WTC11 (cell line): ENCODE results near the gene ZNF17.

Experiments used
- ATF1 ChIP-seq: sonication (generic); formaldehyde crosslinking; IDR thresholded peaks from 2 replicates; pipeline ENCODE4 v1.8.1; 2023; ENCODE audit warnings: mild to moderate bottlenecking, moderate library complexity, missing genetic modification reagents
- CREB1 ChIP-seq: sonication (generic); formaldehyde crosslinking; IDR thresholded peaks from 2 replicates; pipeline ENCODE4 v1.8.0; 2023; ENCODE audit warnings: mild to moderate bottlenecking, missing genetic modification reagents
- CREM ChIP-seq: sonication (generic); formaldehyde crosslinking; IDR thresholded peaks from 2 replicates; pipeline ENCODE4 v1.8.1; 2022; ENCODE audit warnings: mild to moderate bottlenecking, missing genetic modification reagents, moderate library complexity
- GABPB1 ChIP-seq: sonication (generic); formaldehyde crosslinking; IDR thresholded peaks from 2 replicates; pipeline ENCODE4 v1.8.1; 2023; ENCODE audit warnings: mild to moderate bottlenecking, missing genetic modification reagents
- IRF2 ChIP-seq: sonication (generic); formaldehyde crosslinking; IDR thresholded peaks from 2 replicates; pipeline ENCODE4 v1.8.0; 2022; ENCODE audit warnings: low read depth, missing genetic modification reagents, borderline replicate concordance
- NFE2L1 ChIP-seq: sonication (generic); formaldehyde crosslinking; IDR thresholded peaks from 2 replicates; pipeline ENCODE4 v1.8.1; 2023; ENCODE audit warnings: missing genetic modification reagents
- NR3C1 ChIP-seq: sonication (generic); formaldehyde crosslinking; conservative IDR thresholded peaks from 2 replicates; pipeline ENCODE4 v1.8.1; 2023; ENCODE audit warnings: low read depth, mild to moderate bottlenecking, missing genetic modification reagents
- SP1 ChIP-seq: sonication (generic); formaldehyde crosslinking; conservative IDR thresholded peaks from 2 replicates; pipeline ENCODE4 v1.8.1; 2022; ENCODE audit warnings: missing genetic modification reagents
- ZNF263 ChIP-seq: sonication (generic); formaldehyde crosslinking; IDR thresholded peaks from 2 replicates; pipeline ENCODE4 v1.8.1; 2022; ENCODE audit warnings: low read depth, mild to moderate bottlenecking, moderate library complexity, missing genetic modification reagents
- TF ChIP-seq, protein P1 (sequence below): sonication (generic); formaldehyde crosslinking; IDR thresholded peaks from 2 replicates; pipeline ENCODE4 v1.8.0; 2022; ENCODE audit warnings: mild to moderate bottlenecking, missing genetic modification reagents
- TF ChIP-seq, protein P2 (sequence below): fragments of 200-600 bp; IDR thresholded peaks from 2 replicates; pipeline ENCODE4 v1.8.0; 2022; ENCODE audit warnings: antibody characterized with exemption
- TF ChIP-seq, protein P3 (sequence below): sonication (generic); formaldehyde crosslinking; conservative IDR thresholded peaks from 2 replicates; pipeline ENCODE4 v1.8.1; 2023; ENCODE audit warnings: mild to moderate bottlenecking, low read depth, missing genetic modification reagents, moderate library complexity
- TF ChIP-seq, protein P4 (sequence below): sonication (generic); formaldehyde crosslinking; IDR thresholded peaks from 2 replicates; pipeline ENCODE4 v1.8.0; 2023; ENCODE audit warnings: missing genetic modification reagents, mild to moderate bottlenecking, borderline replicate concordance
- TF ChIP-seq, protein P5 (sequence below): sonication (generic); formaldehyde crosslinking; IDR thresholded peaks from 2 replicates; pipeline ENCODE4 v1.8.0; 2022; ENCODE audit warnings: missing genetic modification reagents

DNA sequence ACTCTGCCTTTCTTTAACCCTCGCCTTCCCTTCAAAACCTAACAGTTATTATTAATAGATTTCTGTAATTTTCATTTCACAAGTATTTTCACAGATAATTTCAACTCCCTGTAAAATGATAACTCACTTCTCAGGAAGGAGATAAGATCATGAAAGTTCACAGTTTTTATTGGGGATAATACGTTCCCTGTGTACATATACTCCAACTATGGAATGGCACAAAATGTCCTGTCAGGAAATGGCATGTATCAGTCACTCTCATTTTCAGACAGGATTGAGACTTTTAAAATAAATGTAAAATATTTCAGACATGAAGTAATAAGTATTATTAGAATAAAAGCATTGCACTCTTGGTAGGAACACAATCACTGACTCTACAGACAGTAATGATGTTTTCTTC lies 48.5 kb upstream of the ZNF17 start:
- TF ChIP-seq, protein P1, sequence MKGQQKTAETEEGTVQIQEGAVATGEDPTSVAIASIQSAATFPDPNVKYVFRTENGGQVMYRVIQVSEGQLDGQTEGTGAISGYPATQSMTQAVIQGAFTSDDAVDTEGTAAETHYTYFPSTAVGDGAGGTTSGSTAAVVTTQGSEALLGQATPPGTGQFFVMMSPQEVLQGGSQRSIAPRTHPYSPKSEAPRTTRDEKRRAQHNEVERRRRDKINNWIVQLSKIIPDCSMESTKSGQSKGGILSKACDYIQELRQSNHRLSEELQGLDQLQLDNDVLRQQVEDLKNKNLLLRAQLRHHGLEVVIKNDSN (CRISPR knock-in tag), result no peak
- TF ChIP-seq, protein P2, sequence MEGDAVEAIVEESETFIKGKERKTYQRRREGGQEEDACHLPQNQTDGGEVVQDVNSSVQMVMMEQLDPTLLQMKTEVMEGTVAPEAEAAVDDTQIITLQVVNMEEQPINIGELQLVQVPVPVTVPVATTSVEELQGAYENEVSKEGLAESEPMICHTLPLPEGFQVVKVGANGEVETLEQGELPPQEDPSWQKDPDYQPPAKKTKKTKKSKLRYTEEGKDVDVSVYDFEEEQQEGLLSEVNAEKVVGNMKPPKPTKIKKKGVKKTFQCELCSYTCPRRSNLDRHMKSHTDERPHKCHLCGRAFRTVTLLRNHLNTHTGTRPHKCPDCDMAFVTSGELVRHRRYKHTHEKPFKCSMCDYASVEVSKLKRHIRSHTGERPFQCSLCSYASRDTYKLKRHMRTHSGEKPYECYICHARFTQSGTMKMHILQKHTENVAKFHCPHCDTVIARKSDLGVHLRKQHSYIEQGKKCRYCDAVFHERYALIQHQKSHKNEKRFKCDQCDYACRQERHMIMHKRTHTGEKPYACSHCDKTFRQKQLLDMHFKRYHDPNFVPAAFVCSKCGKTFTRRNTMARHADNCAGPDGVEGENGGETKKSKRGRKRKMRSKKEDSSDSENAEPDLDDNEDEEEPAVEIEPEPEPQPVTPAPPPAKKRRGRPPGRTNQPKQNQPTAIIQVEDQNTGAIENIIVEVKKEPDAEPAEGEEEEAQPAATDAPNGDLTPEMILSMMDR, result no peak
- no peak for TF ChIP-seq CREB1 (CRISPR knock-in tag)
- no peak for TF ChIP-seq SP1 (CRISPR knock-in tag)
- no peak for TF ChIP-seq GABPB1
- TF ChIP-seq NFE2L1 (CRISPR knock-in tag), result no peak
- TF ChIP-seq ZNF263 (CRISPR knock-in tag), result no peak
- no peak for TF ChIP-seq ATF1 (CRISPR knock-in tag)
- TF ChIP-seq, protein P3, sequence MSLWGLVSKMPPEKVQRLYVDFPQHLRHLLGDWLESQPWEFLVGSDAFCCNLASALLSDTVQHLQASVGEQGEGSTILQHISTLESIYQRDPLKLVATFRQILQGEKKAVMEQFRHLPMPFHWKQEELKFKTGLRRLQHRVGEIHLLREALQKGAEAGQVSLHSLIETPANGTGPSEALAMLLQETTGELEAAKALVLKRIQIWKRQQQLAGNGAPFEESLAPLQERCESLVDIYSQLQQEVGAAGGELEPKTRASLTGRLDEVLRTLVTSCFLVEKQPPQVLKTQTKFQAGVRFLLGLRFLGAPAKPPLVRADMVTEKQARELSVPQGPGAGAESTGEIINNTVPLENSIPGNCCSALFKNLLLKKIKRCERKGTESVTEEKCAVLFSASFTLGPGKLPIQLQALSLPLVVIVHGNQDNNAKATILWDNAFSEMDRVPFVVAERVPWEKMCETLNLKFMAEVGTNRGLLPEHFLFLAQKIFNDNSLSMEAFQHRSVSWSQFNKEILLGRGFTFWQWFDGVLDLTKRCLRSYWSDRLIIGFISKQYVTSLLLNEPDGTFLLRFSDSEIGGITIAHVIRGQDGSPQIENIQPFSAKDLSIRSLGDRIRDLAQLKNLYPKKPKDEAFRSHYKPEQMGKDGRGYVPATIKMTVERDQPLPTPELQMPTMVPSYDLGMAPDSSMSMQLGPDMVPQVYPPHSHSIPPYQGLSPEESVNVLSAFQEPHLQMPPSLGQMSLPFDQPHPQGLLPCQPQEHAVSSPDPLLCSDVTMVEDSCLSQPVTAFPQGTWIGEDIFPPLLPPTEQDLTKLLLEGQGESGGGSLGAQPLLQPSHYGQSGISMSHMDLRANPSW (CRISPR knock-in tag), result no peak
- TF ChIP-seq NR3C1, result no peak
- TF ChIP-seq, protein P4, sequence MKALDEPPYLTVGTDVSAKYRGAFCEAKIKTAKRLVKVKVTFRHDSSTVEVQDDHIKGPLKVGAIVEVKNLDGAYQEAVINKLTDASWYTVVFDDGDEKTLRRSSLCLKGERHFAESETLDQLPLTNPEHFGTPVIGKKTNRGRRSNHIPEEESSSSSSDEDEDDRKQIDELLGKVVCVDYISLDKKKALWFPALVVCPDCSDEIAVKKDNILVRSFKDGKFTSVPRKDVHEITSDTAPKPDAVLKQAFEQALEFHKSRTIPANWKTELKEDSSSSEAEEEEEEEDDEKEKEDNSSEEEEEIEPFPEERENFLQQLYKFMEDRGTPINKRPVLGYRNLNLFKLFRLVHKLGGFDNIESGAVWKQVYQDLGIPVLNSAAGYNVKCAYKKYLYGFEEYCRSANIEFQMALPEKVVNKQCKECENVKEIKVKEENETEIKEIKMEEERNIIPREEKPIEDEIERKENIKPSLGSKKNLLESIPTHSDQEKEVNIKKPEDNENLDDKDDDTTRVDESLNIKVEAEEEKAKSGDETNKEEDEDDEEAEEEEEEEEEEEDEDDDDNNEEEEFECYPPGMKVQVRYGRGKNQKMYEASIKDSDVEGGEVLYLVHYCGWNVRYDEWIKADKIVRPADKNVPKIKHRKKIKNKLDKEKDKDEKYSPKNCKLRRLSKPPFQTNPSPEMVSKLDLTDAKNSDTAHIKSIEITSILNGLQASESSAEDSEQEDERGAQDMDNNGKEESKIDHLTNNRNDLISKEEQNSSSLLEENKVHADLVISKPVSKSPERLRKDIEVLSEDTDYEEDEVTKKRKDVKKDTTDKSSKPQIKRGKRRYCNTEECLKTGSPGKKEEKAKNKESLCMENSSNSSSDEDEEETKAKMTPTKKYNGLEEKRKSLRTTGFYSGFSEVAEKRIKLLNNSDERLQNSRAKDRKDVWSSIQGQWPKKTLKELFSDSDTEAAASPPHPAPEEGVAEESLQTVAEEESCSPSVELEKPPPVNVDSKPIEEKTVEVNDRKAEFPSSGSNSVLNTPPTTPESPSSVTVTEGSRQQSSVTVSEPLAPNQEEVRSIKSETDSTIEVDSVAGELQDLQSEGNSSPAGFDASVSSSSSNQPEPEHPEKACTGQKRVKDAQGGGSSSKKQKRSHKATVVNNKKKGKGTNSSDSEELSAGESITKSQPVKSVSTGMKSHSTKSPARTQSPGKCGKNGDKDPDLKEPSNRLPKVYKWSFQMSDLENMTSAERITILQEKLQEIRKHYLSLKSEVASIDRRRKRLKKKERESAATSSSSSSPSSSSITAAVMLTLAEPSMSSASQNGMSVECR, result no peak
- TF ChIP-seq CREM (CRISPR knock-in tag), result no peak
- TF ChIP-seq IRF2 (CRISPR knock-in tag), result no peak
- TF ChIP-seq, protein P5, sequence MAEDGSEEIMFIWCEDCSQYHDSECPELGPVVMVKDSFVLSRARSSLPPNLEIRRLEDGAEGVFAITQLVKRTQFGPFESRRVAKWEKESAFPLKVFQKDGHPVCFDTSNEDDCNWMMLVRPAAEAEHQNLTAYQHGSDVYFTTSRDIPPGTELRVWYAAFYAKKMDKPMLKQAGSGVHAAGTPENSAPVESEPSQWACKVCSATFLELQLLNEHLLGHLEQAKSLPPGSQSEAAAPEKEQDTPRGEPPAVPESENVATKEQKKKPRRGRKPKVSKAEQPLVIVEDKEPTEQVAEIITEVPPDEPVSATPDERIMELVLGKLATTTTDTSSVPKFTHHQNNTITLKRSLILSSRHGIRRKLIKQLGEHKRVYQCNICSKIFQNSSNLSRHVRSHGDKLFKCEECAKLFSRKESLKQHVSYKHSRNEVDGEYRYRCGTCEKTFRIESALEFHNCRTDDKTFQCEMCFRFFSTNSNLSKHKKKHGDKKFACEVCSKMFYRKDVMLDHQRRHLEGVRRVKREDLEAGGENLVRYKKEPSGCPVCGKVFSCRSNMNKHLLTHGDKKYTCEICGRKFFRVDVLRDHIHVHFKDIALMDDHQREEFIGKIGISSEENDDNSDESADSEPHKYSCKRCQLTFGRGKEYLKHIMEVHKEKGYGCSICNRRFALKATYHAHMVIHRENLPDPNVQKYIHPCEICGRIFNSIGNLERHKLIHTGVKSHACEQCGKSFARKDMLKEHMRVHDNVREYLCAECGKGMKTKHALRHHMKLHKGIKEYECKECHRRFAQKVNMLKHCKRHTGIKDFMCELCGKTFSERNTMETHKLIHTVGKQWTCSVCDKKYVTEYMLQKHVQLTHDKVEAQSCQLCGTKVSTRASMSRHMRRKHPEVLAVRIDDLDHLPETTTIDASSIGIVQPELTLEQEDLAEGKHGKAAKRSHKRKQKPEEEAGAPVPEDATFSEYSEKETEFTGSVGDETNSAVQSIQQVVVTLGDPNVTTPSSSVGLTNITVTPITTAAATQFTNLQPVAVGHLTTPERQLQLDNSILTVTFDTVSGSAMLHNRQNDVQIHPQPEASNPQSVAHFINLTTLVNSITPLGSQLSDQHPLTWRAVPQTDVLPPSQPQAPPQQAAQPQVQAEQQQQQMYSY (CRISPR knock-in tag), result no peak
